Loucy (cell line): ENCODE results near the gene FAM162A.

Experiments
- CTCF ChIP-seq: fragments of 200-600 bp; sonication (generic); conservative IDR thresholded peaks from 2 replicates; pipeline ENCODE4 v1.5.1; 2014; ENCODE audit warnings: mild to moderate bottlenecking, antibody characterized with exemption, low read length
- EZH2phosphoT487 ChIP-seq: fragments of 200-600 bp; IDR thresholded peaks from 2 replicates; pipeline ENCODE4 v1.6.1; 2018; ENCODE audit warnings: antibody characterized with exemption, mild to moderate bottlenecking, moderate library complexity, borderline replicate concordance

GRCh38 chr3:122353893-122354401 lies 30.0 kb upstream of the FAM162A start:
- TF ChIP-seq CTCF (no peak), EZH2phosphoT487 (no peak)
